GM12874 (cell line): Measurements from ENCODE around the gene KCNC1.

Experiments
- TF ChIP-seq, protein P1 (sequence below): IDR thresholded peaks from 2 replicates; pipeline ENCODE4 v1.5.1; 2011; ENCODE audit warnings: low read depth, mild to moderate bottlenecking, control low read depth, low read length, moderate library complexity; ENCODE audit not compliant: insufficient read depth

KCNC1 gene

DNA sequence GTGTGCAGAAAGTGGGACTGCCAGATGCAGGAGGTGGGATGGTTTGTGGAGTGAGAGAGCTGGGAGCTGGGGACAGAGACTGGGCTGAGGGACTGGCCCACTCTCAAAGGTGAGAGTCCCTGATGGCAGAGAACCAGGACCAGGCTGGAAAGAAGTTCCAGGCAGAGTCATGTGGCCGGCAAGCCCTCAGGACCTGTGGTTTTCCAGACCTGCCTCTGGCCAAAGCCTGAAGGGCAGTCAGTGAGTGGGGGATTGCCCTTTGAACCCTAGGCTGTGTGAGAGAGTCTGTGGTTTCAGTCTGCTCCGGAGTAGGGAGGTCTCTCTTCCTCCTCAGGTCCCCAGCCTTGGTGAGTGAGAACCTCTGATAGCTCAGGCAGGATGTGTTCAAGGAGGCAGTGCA is 17.0 kb downstream of the KCNC1 start:
- TF ChIP-seq, protein P1, sequence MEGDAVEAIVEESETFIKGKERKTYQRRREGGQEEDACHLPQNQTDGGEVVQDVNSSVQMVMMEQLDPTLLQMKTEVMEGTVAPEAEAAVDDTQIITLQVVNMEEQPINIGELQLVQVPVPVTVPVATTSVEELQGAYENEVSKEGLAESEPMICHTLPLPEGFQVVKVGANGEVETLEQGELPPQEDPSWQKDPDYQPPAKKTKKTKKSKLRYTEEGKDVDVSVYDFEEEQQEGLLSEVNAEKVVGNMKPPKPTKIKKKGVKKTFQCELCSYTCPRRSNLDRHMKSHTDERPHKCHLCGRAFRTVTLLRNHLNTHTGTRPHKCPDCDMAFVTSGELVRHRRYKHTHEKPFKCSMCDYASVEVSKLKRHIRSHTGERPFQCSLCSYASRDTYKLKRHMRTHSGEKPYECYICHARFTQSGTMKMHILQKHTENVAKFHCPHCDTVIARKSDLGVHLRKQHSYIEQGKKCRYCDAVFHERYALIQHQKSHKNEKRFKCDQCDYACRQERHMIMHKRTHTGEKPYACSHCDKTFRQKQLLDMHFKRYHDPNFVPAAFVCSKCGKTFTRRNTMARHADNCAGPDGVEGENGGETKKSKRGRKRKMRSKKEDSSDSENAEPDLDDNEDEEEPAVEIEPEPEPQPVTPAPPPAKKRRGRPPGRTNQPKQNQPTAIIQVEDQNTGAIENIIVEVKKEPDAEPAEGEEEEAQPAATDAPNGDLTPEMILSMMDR: no peak

DNA sequence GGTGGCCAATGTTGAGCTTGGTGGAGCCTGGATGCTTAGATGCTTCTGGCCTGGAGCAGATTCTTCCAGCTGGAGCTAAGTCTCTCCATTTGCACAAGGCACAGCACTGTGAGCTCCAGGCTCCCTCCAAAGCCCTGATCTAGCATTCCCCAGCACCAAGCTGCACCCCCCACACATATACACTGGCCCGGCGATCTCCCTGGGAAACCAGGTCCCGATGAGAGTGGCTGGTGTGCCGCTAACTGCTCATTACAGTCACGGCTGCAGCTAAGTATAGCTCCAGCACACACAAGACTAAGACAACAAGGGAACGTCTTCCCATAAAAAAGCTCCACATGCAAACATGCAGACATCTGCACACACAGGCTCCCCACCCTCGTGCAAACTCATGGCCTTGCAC is 17.6 kb downstream of the KCNC1 start:
- TF ChIP-seq, protein P1: no peak

DNA sequence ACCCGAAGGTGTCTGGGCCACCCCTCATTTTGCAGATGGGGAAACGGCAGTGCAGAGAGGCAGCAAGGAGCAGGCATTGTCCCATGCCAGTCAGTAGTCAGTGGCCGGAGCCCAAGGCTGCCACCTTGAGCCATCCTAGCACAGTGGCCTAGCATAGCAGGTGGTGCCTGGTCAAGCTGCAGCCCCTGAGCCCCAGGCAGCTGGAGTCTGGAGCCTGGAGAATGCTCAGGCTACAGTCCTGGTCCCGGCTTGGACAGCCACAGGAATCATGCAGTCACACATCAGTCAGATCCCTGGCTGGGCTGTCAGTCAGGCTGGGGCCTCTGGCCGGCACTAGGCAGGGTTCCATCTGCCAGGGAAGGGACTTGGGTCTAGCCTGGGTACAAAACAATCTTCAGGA is 18.6 kb downstream of the KCNC1 start:
- TF ChIP-seq, protein P1: no peak

DNA sequence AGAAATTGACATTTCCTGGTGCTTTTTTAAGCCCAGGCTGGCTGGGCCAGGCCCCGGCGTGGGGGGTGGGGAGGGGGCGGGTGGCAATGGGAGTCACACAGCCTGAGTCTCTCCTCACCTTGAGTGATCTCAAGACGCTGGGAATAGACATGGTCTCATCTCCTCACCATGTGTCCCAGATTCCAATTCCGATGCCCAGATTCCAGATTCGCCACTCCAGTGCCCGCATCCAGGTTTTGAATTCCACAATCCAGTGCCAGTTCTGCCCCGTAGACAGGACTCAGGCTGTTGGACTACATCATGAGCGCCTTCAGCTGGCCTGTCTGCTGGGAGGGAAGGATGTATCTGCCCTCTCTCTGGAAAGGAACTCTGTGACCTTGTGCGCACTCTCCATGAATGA is 19.1 kb downstream of the KCNC1 start:
- TF ChIP-seq, protein P1: no peak

DNA sequence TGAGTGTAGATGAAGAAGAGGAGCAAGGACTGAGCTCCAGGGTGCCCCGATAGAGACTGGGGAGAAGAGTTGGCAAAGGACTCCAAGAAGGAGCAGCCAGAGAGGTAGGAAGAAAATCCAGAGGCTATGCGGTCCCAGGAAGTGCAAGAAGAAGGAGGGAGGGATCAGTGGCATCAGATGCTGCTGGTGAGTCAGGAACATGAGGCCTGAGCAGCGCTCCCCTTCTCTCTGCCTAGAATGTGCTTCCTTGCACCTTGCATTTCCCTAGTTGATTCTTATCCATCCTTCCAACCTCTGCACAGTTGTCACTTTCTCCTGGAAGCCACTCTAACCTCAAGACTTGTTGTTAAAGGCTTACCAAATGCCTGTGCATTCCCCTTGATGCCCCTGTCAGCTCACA is 21.3 kb downstream of the KCNC1 start:
- TF ChIP-seq, protein P1: no peak

DNA sequence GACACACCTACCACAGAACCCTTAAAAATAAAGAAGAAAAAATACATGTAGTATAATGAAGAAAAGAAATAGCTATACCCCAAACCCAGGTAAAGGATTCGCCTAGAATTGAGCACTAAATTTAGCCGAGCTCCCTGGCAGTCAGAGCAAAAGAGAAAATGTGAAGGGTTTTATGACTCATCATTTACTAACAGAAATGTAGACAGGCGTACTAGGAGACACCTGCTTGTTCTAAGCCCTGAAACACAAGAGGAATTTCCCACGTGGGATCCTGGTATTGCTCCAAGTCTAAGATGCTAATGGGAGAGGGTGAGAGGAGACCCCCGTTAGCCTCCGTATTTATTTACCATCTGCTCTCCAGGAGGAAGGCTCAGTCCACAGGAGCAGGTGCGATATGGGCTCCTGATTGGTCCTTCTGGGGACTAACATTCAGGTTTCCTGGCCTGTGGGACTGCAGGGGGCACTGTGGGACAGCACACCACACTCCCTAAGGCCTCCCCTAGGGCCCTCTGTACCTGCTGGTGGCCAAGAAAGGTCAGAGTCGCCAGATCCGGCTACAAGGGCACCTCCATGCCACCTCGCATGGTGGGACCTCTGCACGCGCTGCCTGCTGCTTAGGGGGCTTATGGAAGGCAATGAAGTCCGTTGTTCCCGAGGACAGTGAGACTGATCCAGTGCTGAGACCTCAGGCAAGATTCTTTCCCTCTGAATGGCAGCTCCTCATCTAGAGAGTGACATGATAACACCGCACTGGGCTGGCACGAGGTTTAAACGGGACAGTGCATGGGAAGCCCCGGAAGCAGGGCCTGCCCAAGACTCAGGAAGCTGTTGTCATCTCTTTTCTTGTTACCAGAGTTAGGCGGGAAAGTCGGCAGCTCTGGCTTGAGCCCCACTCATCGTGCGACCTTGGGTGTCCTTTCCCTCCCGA is 25.8 kb downstream of the KCNC1 start:
- TF ChIP-seq, protein P1: peak; percentile 72

DNA sequence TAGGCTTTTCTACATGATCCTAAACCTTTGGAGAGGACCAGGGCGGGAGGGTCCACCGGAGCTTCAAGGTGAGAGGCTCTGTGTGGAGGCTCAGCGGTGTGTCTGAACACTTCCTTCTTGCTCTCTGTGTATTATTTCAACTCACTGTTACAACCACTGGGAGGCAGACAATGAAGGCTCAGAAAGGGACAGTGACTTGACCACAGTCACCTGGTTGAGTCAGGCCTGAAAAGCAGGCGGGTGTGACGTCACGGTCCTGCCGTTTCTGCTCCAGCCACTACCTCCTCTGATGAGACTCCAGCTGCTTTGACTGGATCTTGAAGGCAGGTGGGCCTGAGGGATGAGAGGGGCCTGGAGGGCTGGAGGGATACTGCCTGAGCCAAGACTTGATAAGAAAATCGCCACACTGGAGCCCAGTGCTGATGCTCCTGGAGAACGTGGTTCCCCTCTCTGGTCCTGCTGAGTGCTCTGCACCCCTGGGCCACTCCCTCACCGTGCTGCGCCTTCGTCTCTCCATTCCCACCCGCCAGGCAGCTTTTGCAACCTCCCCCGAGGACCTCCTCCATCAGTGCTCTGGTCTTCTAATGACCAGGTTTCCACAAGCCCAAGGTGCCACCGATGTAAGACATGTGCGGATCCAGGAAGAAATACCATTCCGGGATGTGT is 27.9 kb downstream of the KCNC1 start:
- TF ChIP-seq, protein P1: 0 out of 2 replicates have a peak, but pooled peaks have one; percentile 17
